Effector memory CD8-positive, alpha-beta T cell (primary cell): ENCODE data around the gene TTLL11.

Experiments
- ATAC-seq: fragments of 150-1000 bp; cut with Tn5 transposase; replicated peaks from 2 replicates; pipeline ENCODE4 v1.10.0; 2021; ENCODE audit warnings: mild to moderate bottlenecking, moderate library complexity
- DNase-seq, 3 experiments: peaks; one replicate each; pipeline ENCODE4 v3.0.0; 2021
- H3K27ac Mint-ChIP-seq, 2 donors: one replicate each; pipeline ENCODE4 v1.8.0; 2022; ENCODE audit warnings: mild to moderate bottlenecking in 2 of 2, mixed read lengths in 2 of 2, moderate library complexity in 2 of 2
- H3K27me3 Mint-ChIP-seq, 2 donors: one replicate each; pipeline ENCODE4 v1.8.0; 2022; ENCODE audit warnings: mixed read lengths in 2 of 2
- H3K36me3 Mint-ChIP-seq: one replicate; pipeline ENCODE4 v1.8.0; 2022; ENCODE audit warnings: mild to moderate bottlenecking, moderate library complexity, mixed read lengths; ENCODE audit not compliant: insufficient read depth
- H3K4me1 Mint-ChIP-seq, 2 donors: one replicate each; pipeline ENCODE4 v1.8.0; 2022; ENCODE audit warnings: low read depth in 2 of 2, mixed read lengths in 2 of 2
- H3K4me3 Mint-ChIP-seq, 2 donors: one replicate each; pipeline ENCODE4 v1.8.0; 2022; ENCODE audit warnings: mild to moderate bottlenecking in 2 of 2, mixed read lengths in 2 of 2, moderate library complexity in 2 of 2
- H3K9me3 Mint-ChIP-seq, 2 donors: one replicate each; pipeline ENCODE4 v1.8.0; 2022; ENCODE audit warnings: mixed read lengths in 2 of 2

TTLL11 gene

GRCh38 chr9:121955649-121956048 lies 137.5 kb downstream of the TTLL11 start:
- Mint-ChIP-seq H3K4me1 (peaks cover 0 to 4% of the 10 kb centered on the region in 2 donors), H3K27me3 (no peaks in the 10 kb centered on the region), H3K36me3 (no peaks in the 10 kb centered on the region), H3K9me3 (no peaks in the 10 kb centered on the region), H3K4me3 (no peak overlapping the region), H3K27ac (no peak overlapping the region)
- no peak for ATAC-seq
- DNase-seq, result no peak

- Mint-ChIP-seq H3K36me3 (no peaks in the 10 kb centered on the region), H3K4me3 (no peak overlapping the region), H3K27me3 (no peaks in the 10 kb centered on the region), H3K4me1 (peaks cover 3 to 4% of the 10 kb centered on the region in 2 donors), H3K9me3 (no peaks in the 10 kb centered on the region), H3K27ac (no peak overlapping the region)
- DNase-seq, result no peak
- ATAC-seq, result no peak
Observed at GRCh38 chr9:121954477-121955140, 138.5 kb downstream of the TTLL11 start.

- H3K27me3 Mint-ChIP-seq, result no peaks in the 10 kb centered on the region
- peaks cover 0 to 3% of the 10 kb centered on the region in 2 donors for H3K4me1 Mint-ChIP-seq
- ATAC-seq (no peak), DNase-seq (no peak)
- no peaks in the 10 kb centered on the region for H3K36me3 Mint-ChIP-seq
- no peak overlapping the region for H3K27ac Mint-ChIP-seq
- no peaks in the 10 kb centered on the region for H3K9me3 Mint-ChIP-seq
- no peak overlapping the region for H3K4me3 Mint-ChIP-seq
Observed at GRCh38 chr9:121952611-121953010, 140.5 kb downstream of the TTLL11 start.

DNA sequence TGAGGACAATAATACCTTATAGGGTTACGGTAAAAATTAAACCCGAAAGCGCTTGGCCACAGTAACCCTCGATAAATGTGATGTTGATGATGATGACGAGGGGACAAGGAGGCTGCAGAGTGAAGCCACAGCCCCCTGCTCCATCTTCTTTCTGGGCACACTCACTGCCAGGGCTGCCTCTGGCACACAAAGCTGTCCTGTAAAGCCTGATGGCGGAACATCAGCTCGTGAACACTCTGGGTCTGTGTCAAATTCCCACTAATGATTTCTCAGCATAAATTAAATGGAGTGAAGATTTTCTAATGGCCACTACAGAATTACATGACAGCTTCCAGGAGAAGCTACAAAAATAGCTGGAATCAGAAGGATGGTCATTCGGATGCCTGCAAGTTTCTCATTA lies 142.2 kb downstream of the TTLL11 start:
- ATAC-seq, result no peak
- Mint-ChIP-seq H3K4me1 (peaks cover 0 to 3% of the 10 kb centered on the region in 2 donors), H3K27ac (no peak overlapping the region), H3K36me3 (no peaks in the 10 kb centered on the region), H3K4me3 (no peak overlapping the region), H3K27me3 (no peaks in the 10 kb centered on the region), H3K9me3 (no peaks in the 10 kb centered on the region)
- DNase-seq, result no peak

GRCh38 chr9:121950441-121950840 lies 142.7 kb downstream of the TTLL11 start:
- Mint-ChIP-seq H3K9me3 (no peaks in the 10 kb centered on the region), H3K27ac (no peak overlapping the region), H3K4me1 (peaks cover 0 to 3% of the 10 kb centered on the region in 2 donors), H3K4me3 (no peak overlapping the region), H3K27me3 (no peaks in the 10 kb centered on the region), H3K36me3 (no peaks in the 10 kb centered on the region)
- ATAC-seq, result no peak
- DNase-seq, result no peak

GRCh38 chr9:121949766-121950165 lies 143.3 kb downstream of the TTLL11 start:
- Mint-ChIP-seq H3K27me3 (no peaks in the 10 kb centered on the region), H3K27ac (no peak overlapping the region), H3K9me3 (no peaks in the 10 kb centered on the region), H3K4me1 (peaks cover 0 to 3% of the 10 kb centered on the region in 2 donors), H3K36me3 (no peaks in the 10 kb centered on the region), H3K4me3 (no peak overlapping the region)
- no peak for ATAC-seq
- DNase-seq, result no peak

DNA sequence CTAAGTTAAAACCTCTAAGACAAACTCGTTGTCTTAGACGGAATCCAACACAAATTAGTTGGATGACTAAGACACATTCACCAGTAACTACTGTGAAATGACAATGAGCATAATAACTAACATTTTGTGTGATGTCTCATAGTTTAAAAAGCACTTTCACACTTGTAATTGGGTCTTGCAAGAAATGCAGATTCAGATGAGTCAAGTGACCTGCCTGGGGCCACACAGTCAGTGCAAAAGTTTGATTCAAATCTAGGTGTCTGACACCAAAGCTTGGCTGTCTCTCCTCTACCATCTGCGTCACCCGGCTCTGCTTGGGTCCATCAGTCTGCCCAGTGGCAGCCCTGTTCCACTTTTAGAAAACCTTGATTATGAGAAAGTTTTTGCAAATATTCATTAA lies 143.7 kb downstream of the TTLL11 start:
- Mint-ChIP-seq H3K9me3 (no peaks in the 10 kb centered on the region), H3K4me3 (no peak overlapping the region), H3K4me1 (peaks cover 0 to 3% of the 10 kb centered on the region in 2 donors), H3K27me3 (no peaks in the 10 kb centered on the region), H3K27ac (no peak overlapping the region), H3K36me3 (no peaks in the 10 kb centered on the region)
- DNase-seq (no peak), ATAC-seq (no peak)

DNA sequence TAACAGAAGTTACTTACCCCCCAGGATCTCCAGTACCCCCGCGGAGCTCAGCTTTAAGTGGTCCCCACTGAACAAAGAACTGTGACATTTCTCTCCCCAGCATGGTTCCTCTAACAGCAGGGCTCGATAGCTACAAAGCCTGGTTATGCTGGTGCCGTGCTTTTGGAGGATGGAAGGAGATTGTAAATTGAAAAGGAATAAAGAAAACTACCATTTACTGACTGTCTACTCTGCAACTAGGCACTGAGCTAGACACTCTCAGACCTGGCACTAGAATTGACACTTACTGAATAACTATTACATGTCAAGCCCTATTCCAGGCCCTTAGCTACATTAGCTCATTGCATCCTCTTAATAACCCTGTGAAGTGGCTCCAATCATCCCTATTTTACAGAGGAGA lies 145.3 kb downstream of the TTLL11 start:
- no peak for DNase-seq
- ATAC-seq, result no peak
- Mint-ChIP-seq H3K27me3 (no peaks in the 10 kb centered on the region), H3K9me3 (no peaks in the 10 kb centered on the region), H3K4me3 (no peak overlapping the region), H3K4me1 (peaks cover 0 to 3% of the 10 kb centered on the region in 2 donors), H3K36me3 (no peaks in the 10 kb centered on the region), H3K27ac (no peak overlapping the region)

- Mint-ChIP-seq H3K27me3 (no peaks in the 10 kb centered on the region), H3K27ac (no peak overlapping the region), H3K36me3 (no peaks in the 10 kb centered on the region), H3K9me3 (no peaks in the 10 kb centered on the region), H3K4me1 (peaks cover 0 to 3% of the 10 kb centered on the region in 2 donors), H3K4me3 (no peak overlapping the region)
- ATAC-seq, result no peak
- no peak for DNase-seq
Observed at GRCh38 chr9:121946465-121946864, 146.6 kb downstream of the TTLL11 start.

DNA sequence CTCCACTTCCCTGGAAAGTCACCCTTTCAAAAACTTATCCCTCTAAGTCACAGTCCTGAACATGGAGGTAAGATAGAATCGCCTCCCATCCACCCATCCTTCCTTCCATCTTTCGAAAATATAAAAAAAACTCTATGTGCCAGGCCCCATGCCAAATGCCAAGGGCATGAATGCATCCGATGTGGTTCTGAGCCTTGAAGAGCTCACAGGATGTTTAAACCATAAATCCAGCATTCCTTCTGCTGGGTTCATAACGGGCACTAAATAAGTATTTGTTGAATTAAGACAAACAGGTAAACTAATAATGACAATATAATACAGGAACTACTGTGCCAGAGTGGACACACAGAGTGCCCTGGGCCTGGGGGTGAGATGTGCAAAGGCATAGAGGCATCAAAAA lies 147.3 kb downstream of the TTLL11 start:
- Mint-ChIP-seq H3K27me3 (no peaks in the 10 kb centered on the region), H3K9me3 (no peaks in the 10 kb centered on the region), H3K36me3 (no peaks in the 10 kb centered on the region), H3K4me3 (no peak overlapping the region), H3K4me1 (peaks cover 0 to 3% of the 10 kb centered on the region in 2 donors), H3K27ac (no peak overlapping the region)
- DNase-seq (no peak), ATAC-seq (no peak)

DNA sequence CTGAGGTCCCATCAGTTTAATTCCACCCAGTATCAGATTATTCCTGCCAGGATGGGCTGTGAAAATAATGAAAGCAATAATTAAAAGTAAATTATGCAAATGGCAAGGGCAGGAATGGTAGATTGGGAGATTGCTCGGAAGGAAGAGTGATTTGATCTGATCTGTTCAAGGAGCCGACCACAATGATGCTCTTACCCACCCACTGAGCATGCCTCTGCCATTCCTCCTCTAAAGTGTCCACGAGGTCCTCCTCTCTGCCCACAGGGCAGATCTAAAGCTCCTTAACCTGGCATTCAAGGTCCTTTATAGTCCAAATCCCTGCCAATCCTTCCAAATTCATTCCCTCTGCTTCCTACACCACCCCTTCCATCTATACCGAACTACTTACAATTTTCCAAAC lies 147.8 kb downstream of the TTLL11 start:
- Mint-ChIP-seq H3K4me1 (peaks cover 0 to 3% of the 10 kb centered on the region in 2 donors), H3K4me3 (no peak overlapping the region), H3K36me3 (no peaks in the 10 kb centered on the region), H3K9me3 (no peaks in the 10 kb centered on the region), H3K27me3 (no peaks in the 10 kb centered on the region), H3K27ac (no peak overlapping the region)
- ATAC-seq (no peak), DNase-seq (no peak)

- Mint-ChIP-seq H3K27me3 (no peaks in the 10 kb centered on the region), H3K36me3 (no peaks in the 10 kb centered on the region), H3K27ac (no peak overlapping the region), H3K9me3 (no peaks in the 10 kb centered on the region), H3K4me1 (no peaks in the 10 kb centered on the region), H3K4me3 (no peak overlapping the region)
- no peak for DNase-seq
- ATAC-seq, result no peak
Observed at GRCh38 chr9:121944711-121945191, 148.4 kb downstream of the TTLL11 start.

DNA sequence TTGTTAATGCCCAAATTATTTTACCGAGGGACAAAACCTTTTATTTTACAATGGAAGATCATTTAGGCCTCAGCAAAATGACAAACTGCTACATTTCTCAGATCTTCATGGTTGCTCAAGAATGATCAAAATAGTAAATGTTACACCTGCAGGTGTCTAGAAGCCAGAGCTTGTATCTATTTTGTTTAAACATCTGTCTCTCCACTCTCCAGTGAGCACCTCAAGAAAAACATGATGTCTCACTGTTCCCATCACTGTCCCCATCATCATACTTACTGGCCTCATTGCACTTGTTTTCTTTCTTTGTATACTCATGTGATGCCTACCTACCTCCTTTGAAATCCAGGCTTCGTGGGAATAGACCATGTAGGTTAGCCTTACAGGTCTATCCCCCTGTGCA lies 149.6 kb downstream of the TTLL11 start:
- Mint-ChIP-seq H3K4me3 (no peak overlapping the region), H3K9me3 (no peaks in the 10 kb centered on the region), H3K27me3 (no peaks in the 10 kb centered on the region), H3K36me3 (no peaks in the 10 kb centered on the region), H3K4me1 (no peaks in the 10 kb centered on the region), H3K27ac (no peak overlapping the region)
- DNase-seq, result no peak
- ATAC-seq, result no peak

DNA sequence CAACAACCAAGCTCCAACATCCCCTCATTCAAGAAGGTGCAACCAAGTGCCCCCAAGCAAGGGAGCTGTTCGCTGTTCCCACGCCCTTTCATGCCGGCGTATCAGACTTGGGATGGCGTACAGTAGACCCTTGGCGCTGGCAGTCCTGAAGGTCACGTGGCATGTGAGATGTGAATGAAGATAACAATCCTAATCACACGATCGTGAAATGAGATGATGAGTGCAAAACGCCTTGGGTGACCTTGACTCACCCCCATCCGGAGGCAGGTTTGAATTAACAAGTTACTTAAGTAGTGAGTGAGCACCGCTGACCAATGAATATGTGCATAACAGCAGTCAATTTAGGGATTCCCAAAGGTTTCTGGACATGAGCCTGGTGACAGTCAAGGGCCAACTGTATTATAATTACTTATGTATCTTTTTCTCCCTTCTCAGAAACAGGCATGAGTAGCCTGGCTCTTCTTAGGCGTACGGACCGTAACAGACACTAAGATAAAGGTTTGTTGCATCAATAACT lies 150.2 kb downstream of the TTLL11 start:
- ATAC-seq (no peak), DNase-seq (no peak)
- Mint-ChIP-seq H3K4me1 (no peaks in the 10 kb centered on the region), H3K27ac (no peak overlapping the region), H3K27me3 (no peaks in the 10 kb centered on the region), H3K4me3 (no peak overlapping the region), H3K9me3 (no peaks in the 10 kb centered on the region), H3K36me3 (no peaks in the 10 kb centered on the region)
